Esophagus squamous epithelium (tissue), 4 donors: ENCODE results near the gene PRR12.

Experiments used
- CTCF ChIP-seq, 6 experiments: fragments of 450-650 bp in 4 of 6; fragments of 200-600 bp in 2 of 6; sonication (generic) in 2 of 6; IDR thresholded peaks; one replicate each; pipeline ENCODE4 v1.5.1; 2016 to 2019; ENCODE audit warnings: antibody characterized with exemption in 6 of 6, mild to moderate bottlenecking in 4 of 6, moderate library complexity in 4 of 6
- POLR2A ChIP-seq, 4 donors: fragments of 450-650 bp; IDR thresholded peaks; one replicate each; pipeline ENCODE4 v1.6.1; 2017; ENCODE audit warnings: antibody characterized with exemption in 4 of 4, mild to moderate bottlenecking in 4 of 4, moderate library complexity in 3 of 4

- TF ChIP-seq CTCF (IDR thresholded peaks at IDR 0.05) (no peak), POLR2A (IDR thresholded peaks at IDR 0.05) (no peak)
Observed at GRCh38 chr19:49541914-49542313, 49.1 kb upstream of the PRR12 start.
